Measurements from ENCODE around the gene RBM5. TPM values are rescaled to one million over a fixed set of nuclear protein-coding genes. Genes with fewer than 3 reads are reported as not detected.
A peak's percentile ranks its signal among the peaks of the same experiment; 100 is the strongest.

The RBM5 gene
- total and polyA plus RNA-seq, 5 experiments from 2014 or later, result 19.7 to 402 (median 46.1) TPM

DNA sequence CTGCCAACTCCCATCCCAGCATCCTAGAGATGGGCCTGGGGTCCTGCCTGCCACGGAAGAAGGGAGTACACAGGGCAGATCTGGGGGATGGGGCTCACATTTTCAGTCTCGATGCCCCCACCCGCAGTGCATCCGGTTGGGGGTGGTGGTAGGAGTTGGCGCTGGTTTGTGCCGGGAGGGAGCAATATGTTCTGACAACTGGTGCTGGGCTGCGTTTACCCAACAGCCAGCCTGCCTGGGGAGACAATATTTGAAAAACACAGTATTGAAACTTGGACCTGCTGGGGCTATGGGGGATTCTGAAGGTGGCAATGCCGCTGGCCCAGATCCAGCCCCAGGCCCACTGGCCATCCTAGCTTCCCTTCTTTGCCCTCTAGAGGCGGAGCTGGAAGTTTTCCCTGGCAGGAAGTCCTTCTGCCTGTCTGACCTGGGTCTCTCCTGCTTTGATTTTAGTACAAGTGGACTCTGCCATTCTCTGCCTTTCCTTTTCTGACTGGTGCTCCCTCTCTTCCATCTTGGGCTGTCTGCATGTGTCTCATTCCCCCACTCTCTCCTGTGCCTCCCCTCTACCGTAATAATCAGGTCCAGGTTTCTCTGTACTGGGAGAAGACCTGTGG lies 69.9 kb downstream of the RBM5 start:
- H3K4me3 Mint-ChIP-seq, result peak overlapping the region in 1 of 10 donors; percentile 15
- POLR2A ChIA-PET, result no interaction called here
- H3K27me3 Mint-ChIP-seq, result peaks cover 10 to 34% (median 25%) of the 10 kb centered on the region in 5 donors
- H3K4me1 Mint-ChIP-seq, result peaks cover 5 to 33% (median 12%) of the 10 kb centered on the region in 4 donors
- ATAC-seq (no peak), DNase-seq (no peak)
- peak overlapping the region in 2 of 10 donors; percentile 62 to 79 for H3K27ac Mint-ChIP-seq
- H3K9me3 Mint-ChIP-seq, result no peaks in the 10 kb centered on the region
- peaks cover 0 to 2% (median 0%) of the 10 kb centered on the region in 3 donors for H3K36me3 Mint-ChIP-seq

DNA sequence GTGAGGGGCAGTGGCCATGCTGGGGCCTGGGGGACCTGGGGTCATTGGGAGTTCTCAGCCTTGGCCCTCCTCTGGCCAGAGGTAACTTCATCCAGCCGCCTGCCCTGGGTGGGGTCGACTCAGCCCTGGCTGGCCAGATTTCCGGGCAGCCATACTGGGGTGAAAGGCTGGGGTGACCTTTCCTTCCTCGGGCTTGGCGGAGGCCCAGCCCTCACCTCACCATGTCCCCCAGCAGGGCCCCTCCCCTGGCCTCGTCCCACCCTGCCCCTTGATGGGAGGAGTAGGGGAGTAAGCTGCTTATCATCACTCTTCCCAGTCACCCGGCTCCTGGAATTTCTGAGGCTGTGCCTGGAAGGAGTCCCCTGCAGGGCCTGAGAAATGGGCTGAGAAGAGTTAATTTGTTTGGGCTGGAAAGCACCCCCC lies 71.9 kb downstream of the RBM5 start:
- Mint-ChIP-seq H3K9me3 (no peaks in the 10 kb centered on the region), H3K27me3 (peaks cover 6 to 24% (median 17%) of the 10 kb centered on the region in 5 donors), H3K4me1 (peaks cover 2 to 23% (median 8%) of the 10 kb centered on the region in 4 donors), H3K27ac (no peak overlapping the region), H3K4me3 (no peak overlapping the region), H3K36me3 (peaks cover 0 to 2% (median 0%) of the 10 kb centered on the region in 3 donors)
- no peak for ATAC-seq
- POLR2A ChIA-PET, result no interaction called here
- no peak for DNase-seq

DNA sequence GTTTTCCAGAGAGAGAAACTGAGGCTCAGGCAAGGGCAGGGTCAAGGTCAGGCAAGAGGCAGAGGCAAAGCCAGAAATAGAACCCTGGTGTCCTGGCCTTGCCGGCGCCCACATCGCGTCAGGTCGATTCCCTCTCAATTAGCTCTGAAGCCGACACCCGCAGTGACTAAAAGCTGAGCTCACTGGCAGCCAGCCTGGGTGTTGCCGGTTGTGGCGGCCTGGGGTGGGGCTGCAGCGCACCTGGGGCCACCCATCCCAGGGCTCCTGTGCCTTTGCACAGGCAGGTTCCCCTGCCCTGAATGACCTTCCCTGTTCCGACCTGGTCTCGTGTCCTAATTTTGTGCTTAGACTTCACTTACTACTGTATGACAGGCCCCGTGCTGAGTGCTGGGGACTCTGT lies 72.6 kb downstream of the RBM5 start:
- Mint-ChIP-seq H3K4me1 (peaks cover 0 to 15% (median 3%) of the 10 kb centered on the region in 4 donors), H3K36me3 (no peaks in the 10 kb centered on the region), H3K27me3 (peaks cover 3 to 16% (median 11%) of the 10 kb centered on the region in 5 donors), H3K27ac (no peak overlapping the region), H3K9me3 (no peaks in the 10 kb centered on the region), H3K4me3 (no peak overlapping the region)
- POLR2A ChIA-PET, result no interaction called here
- ATAC-seq (no peak), DNase-seq (no peak)

DNA sequence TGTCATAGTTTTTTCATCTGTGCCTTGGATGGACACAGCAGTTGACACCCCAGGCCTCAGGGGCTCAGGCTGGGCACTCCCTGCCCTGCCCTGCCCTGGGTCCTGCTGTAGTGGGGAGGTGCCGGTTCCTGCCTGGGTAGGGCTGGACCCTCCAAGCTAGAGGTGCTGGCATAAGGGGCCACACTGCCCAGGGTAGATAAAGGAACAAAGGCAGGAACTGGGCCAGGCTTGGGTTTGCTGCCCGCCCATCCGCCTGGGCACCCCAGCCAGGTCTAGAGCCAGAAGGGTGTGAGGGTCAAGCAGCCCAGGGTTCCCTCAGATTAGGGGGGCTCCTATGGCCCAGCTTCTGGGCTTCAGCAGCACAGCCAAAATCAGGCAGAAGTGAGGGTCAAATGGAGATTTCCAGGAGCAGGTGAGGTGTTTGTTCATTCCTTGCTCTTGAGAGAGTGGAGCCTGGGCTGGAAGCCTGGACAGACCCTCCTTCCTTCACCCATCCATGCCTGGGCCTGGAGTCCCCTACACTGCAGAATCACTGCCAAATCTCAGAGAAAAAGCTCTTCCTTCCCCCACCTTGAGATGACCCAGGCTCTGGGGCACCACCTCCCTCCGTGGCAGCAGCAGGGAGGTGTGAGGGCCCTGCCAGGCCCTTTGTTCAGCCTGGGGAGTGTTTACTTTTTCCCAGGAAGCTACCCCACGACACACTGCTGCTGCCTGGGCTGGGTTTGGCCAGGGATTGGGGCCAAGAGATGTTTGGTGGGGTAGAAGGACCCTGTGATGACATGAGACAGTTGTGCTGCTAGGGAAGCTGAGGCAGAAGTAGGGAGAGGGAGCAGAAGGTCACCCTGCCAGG lies 73.5 kb downstream of the RBM5 start:
- POLR2A ChIA-PET, result no interaction called here
- H3K4me1 Mint-ChIP-seq, result peaks cover 0 to 8% (median 3%) of the 10 kb centered on the region in 4 donors
- H3K36me3 Mint-ChIP-seq, result no peaks in the 10 kb centered on the region

GRCh38 chr3:50163572-50164455 lies 75.1 kb downstream of the RBM5 start:
- no peak for ATAC-seq
- H3K27ac Mint-ChIP-seq, result peak overlapping the region in 2 of 10 donors; percentile 59 to 65
- POLR2A ChIA-PET, result no interaction called here
- peaks cover 0 to 2% (median 0%) of the 10 kb centered on the region in 5 donors for H3K27me3 Mint-ChIP-seq
- peak in 1 of 10 donors; percentile 53 for DNase-seq
- no peaks in the 10 kb centered on the region for H3K36me3 Mint-ChIP-seq
- peaks cover 0 to 2% (median 0%) of the 10 kb centered on the region in 4 donors for H3K4me1 Mint-ChIP-seq
- H3K9me3 Mint-ChIP-seq, result no peaks in the 10 kb centered on the region
- H3K4me3 Mint-ChIP-seq, result no peak overlapping the region

More for the DNA sequence above, 73.5 kb downstream of the RBM5 start:
- no peak overlapping the region for H3K27ac Mint-ChIP-seq
- no peak overlapping the region for H3K4me3 Mint-ChIP-seq
- H3K9me3 Mint-ChIP-seq, result no peaks in the 10 kb centered on the region
- DNase-seq (no peak), ATAC-seq (no peak)
- H3K27me3 Mint-ChIP-seq, result peaks cover 3 to 7% (median 5%) of the 10 kb centered on the region in 5 donors

DNA sequence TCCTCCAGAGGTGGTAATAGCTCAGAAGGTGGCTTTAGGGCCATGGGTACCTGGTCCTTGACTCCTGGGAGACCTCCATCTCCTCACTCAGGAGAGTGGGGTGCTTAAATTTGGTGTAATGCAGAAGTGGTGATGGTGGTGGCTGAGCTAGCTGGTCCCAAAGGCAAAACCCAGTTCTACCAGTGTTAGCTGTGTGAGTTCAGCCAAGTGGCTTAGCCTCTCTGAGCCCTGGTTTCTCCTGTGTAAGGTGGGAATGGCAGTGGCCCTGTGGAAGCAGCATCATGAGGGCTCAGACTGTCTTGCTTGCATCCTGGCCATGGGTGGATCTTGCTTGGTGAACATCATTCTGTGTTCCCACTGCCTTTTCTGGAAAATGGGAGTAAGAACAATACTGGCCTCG lies 75.8 kb downstream of the RBM5 start:
- Mint-ChIP-seq H3K4me3 (no peak overlapping the region), H3K27ac (peak overlapping the region in 1 of 10 donors; percentile 65), H3K27me3 (peaks cover 0 to 2% (median 0%) of the 10 kb centered on the region in 5 donors), H3K9me3 (no peaks in the 10 kb centered on the region), H3K4me1 (peaks cover 0 to 2% (median 0%) of the 10 kb centered on the region in 4 donors), H3K36me3 (no peaks in the 10 kb centered on the region)
- DNase-seq (peak in 1 of 10 donors; percentile 9), ATAC-seq (no peak)
- POLR2A ChIA-PET, result no interaction called here

DNA sequence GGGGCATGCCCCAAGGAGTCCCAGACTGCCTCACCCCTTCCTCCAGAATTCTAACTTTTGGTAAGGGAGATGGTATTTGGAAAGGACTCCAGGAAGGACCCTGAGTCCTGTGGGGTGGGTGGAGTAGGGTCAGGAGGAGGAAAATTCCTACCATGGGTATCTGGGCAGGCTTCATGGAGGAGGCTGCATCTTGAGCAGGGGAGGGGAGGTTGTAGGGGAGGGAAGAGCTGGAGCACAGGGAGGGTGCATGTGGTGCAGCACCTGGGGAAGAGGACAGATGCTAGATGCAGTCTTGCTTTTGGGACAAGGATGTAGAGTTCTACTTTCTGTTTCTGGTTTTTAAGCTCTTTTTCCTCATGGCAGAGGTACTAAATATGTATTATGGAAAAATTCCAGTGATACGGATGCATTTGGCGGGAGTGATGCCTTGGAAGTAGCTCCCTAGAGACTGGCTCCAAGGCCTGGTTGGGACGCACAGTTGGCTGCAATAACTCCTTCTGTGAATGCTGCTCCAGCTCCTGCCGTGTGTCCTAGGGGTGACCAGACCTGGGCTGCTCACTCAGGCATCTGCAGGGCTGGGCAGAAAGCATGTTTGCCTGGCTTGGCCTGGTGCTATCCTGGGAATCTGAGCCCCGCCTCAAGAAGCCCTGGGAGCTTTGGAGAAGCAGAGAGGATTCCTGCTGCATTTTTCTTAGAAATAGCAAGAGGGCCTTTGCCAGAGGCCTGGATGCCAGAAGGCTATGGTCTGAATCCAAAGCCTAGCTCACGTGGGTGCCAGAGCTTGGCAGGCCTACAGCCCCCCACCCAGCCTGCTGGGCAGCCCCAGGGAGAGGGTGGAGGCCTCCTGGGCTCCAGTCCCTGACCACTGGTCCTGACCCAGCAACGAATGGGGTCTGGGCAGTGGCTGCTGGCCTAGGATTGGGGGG lies 76.5 kb downstream of the RBM5 start:
- ATAC-seq (no peak), DNase-seq (peak in 1 of 10 donors; percentile 24)
- POLR2A ChIA-PET, result no interaction called here
- Mint-ChIP-seq H3K27ac (no peak overlapping the region), H3K9me3 (no peaks in the 10 kb centered on the region), H3K4me3 (no peak overlapping the region), H3K4me1 (peaks cover 0 to 2% (median 0%) of the 10 kb centered on the region in 4 donors), H3K36me3 (no peaks in the 10 kb centered on the region), H3K27me3 (no peaks in the 10 kb centered on the region)

GRCh38 chr3:50165910-50166538 lies 77.3 kb downstream of the RBM5 start:
- ATAC-seq (no peak), DNase-seq (peak in 1 of 10 donors; percentile 53)
- Mint-ChIP-seq H3K27me3 (no peaks in the 10 kb centered on the region), H3K4me3 (no peak overlapping the region), H3K9me3 (no peaks in the 10 kb centered on the region), H3K36me3 (no peaks in the 10 kb centered on the region), H3K4me1 (peaks cover 0 to 2% (median 0%) of the 10 kb centered on the region in 4 donors), H3K27ac (no peak overlapping the region)
- POLR2A ChIA-PET, result no interaction called here

DNA sequence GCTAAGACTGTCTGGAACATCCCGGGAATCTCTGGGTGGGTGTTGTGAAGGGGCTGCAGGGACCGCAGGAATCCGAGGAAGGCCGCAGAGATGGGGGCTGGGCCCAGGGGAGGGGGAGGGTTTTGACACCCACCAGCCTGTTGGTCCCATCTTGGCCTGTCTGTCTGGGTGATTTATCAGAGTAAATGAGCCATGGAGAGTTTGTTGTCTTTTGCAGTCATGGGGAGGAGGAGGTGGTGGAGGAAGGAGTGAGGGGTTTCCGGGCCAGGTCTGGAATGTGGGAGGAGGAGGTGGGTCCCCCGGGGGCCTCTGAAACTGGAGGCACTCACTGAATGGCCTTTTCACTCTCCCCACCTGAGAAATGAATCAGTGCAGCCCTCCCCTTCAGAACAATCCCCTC lies 77.9 kb downstream of the RBM5 start:
- peak in 1 of 10 donors; percentile 50 for DNase-seq
- H3K36me3 Mint-ChIP-seq, result no peaks in the 10 kb centered on the region

DNA sequence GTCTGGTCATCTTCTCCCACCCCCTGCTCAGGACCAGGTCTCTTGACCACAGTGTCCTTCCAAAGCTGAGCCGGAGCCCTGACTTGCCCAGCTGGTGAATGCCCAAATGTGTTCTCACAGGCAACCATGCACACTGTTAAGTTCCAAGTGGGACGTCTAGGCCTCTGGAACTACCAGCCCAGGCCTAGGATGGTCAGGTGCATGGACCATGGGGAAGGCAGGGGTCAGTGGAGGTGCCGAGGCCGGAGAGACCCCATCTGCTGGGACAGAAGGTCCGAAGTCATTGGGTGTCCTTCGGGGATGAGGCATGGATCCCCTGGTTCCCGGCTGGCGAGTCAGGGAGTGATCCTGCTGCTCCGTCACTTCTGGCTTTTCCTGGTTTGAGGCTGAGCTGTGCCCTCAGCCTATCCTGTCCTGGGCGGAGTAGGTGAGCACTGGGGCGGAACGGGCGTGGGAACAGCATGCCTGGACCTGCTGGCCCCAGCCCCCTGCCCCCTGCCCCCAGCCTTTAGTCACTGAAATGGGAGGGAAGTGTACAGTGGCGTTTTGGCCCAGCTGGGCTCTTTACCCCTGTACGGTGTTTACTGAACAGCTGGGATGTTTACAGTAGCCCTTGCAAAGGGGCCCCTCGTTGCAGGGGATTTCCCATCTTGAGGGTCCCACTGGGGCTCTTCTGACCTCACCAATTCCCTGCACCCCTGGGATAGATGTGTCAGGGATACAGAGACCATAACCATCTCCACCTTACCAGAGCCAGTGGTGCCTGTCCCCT lies 78.5 kb downstream of the RBM5 start:
- Mint-ChIP-seq H3K4me1 (peaks cover 0 to 2% (median 0%) of the 10 kb centered on the region in 4 donors), H3K4me3 (no peak overlapping the region)

More for the DNA sequence above, 77.9 kb downstream of the RBM5 start:
- ATAC-seq, result no peak
- Mint-ChIP-seq H3K9me3 (no peaks in the 10 kb centered on the region), H3K27me3 (no peaks in the 10 kb centered on the region), H3K4me1 (peaks cover 0 to 2% (median 0%) of the 10 kb centered on the region in 4 donors), H3K4me3 (no peak overlapping the region), H3K27ac (no peak overlapping the region)
- POLR2A ChIA-PET, result no interaction called here

GRCh38 chr3:50167841-50168209 lies 79.1 kb downstream of the RBM5 start:
- no peak for ATAC-seq
- DNase-seq, result no peak
- POLR2A ChIA-PET, result no interaction called here
- H3K4me1 Mint-ChIP-seq, result peaks cover 0 to 2% (median 0%) of the 10 kb centered on the region in 4 donors
- no peak overlapping the region for H3K27ac Mint-ChIP-seq
- no peaks in the 10 kb centered on the region for H3K9me3 Mint-ChIP-seq
- H3K4me3 Mint-ChIP-seq, result no peak overlapping the region
- no peaks in the 10 kb centered on the region for H3K36me3 Mint-ChIP-seq
- H3K27me3 Mint-ChIP-seq, result no peaks in the 10 kb centered on the region

More for the DNA sequence above, 78.5 kb downstream of the RBM5 start:
- Mint-ChIP-seq H3K27me3 (no peaks in the 10 kb centered on the region), H3K36me3 (no peaks in the 10 kb centered on the region), H3K27ac (no peak overlapping the region), H3K9me3 (no peaks in the 10 kb centered on the region)
- POLR2A ChIA-PET, result no interaction called here
- peak in 1 of 10 donors; percentile 36 for DNase-seq
- ATAC-seq, result no peak

Measured in naive thymus-derived CD8-positive, alpha-beta T cell (primary cell).